NCI-H510A (cell line): Measurements from ENCODE around the gene PDE4D.

ENCODE experiments used
- DNase-seq: peaks from one replicate; lab custom pipeline; 2025; lab: John Stamatoyannopoulos, UW

Gene PDE4D

GRCh38 chr5:59173578-59173977, 719.9 kb downstream of the PDE4D start:
- DNase-seq: no peak

- DNase-seq: no peak
Observed at GRCh38 chr5:59171131-59171530, 722.4 kb downstream of the PDE4D start.

GRCh38 chr5:59169768-59170150, 723.8 kb downstream of the PDE4D start:
- DNase-seq: no peak

- no peak for DNase-seq
Observed at GRCh38 chr5:59169081-59169767, 724.3 kb downstream of the PDE4D start.

- DNase-seq: no peak
Observed at GRCh38 chr5:59168067-59168466, 725.5 kb downstream of the PDE4D start.

- DNase-seq: no peak
Observed at GRCh38 chr5:59164041-59164830, 729.3 kb downstream of the PDE4D start.

GRCh38 chr5:59161221-59162105, 732.1 kb downstream of the PDE4D start:
- DNase-seq: no peak

GRCh38 chr5:59158637-59159391, 734.7 kb downstream of the PDE4D start:
- no peak for DNase-seq

- DNase-seq: no peak
Observed at GRCh38 chr5:59158165-59158564, 735.4 kb downstream of the PDE4D start.

GRCh38 chr5:59157068-59157467, 736.5 kb downstream of the PDE4D start:
- no peak for DNase-seq

GRCh38 chr5:59152701-59153245, 740.8 kb downstream of the PDE4D start:
- DNase-seq: no peak

- DNase-seq: no peak
Observed at GRCh38 chr5:59151162-59151889, 742.2 kb downstream of the PDE4D start.

GRCh38 chr5:59149827-59150226, 743.7 kb downstream of the PDE4D start:
- no peak for DNase-seq

- DNase-seq: no peak
Observed at GRCh38 chr5:59149271-59149670, 744.3 kb downstream of the PDE4D start.

GRCh38 chr5:59146729-59147128, 746.8 kb downstream of the PDE4D start:
- DNase-seq: no peak

GRCh38 chr5:59143926-59144333, 749.6 kb downstream of the PDE4D start:
- no peak for DNase-seq

- no peak for DNase-seq
Observed at GRCh38 chr5:59142927-59143326, 750.6 kb downstream of the PDE4D start.

- no peak for DNase-seq
Observed at GRCh38 chr5:59142138-59142537, 751.4 kb downstream of the PDE4D start.

- no peak for DNase-seq
Observed at GRCh38 chr5:59140133-59140532, 753.4 kb downstream of the PDE4D start.

- DNase-seq: no peak
Observed at GRCh38 chr5:59139695-59140094, 753.8 kb downstream of the PDE4D start.

GRCh38 chr5:59138509-59138908, 755.0 kb downstream of the PDE4D start:
- no peak for DNase-seq
